Mesenchymal stem cell (in vitro differentiated cells and primary cell): ENCODE measurements around the gene LHX3.
A peak's percentile ranks its signal among the peaks of the same experiment; 100 is the strongest.

ENCODE experiments used
- DNase-seq: peaks from one replicate; pipeline ENCODE4 v3.0.0-alpha.2; 2013
- H2AFZ ChIP-seq: one replicate; pipeline ENCODE4 v1.6.1; 2013; ENCODE audit warnings: low read depth, mild to moderate bottlenecking, control low read depth, inconsistent platforms, low read length, moderate library complexity
- H2AK5ac ChIP-seq: 2 replicates; pipeline ENCODE4 v1.6.1; 2013; ENCODE audit warnings: low read length, moderate library complexity, mild to moderate bottlenecking, inconsistent platforms; ENCODE audit not compliant: severe bottlenecking
- H2BK120ac ChIP-seq: one replicate; pipeline ENCODE4 v1.6.1; 2013; ENCODE audit warnings: low read depth, mild to moderate bottlenecking, inconsistent platforms, low read length, moderate library complexity
- H2BK12ac ChIP-seq, 2 experiments: one replicate each; pipeline ENCODE4 v1.6.1; 2013; ENCODE audit warnings: inconsistent platforms in 2 of 2, low read length in 2 of 2, mild to moderate bottlenecking in 2 of 2, moderate library complexity in 2 of 2, control low read depth in 1 of 2
- H2BK15ac ChIP-seq: one replicate; pipeline ENCODE4 v1.6.1; 2013; ENCODE audit warnings: mild to moderate bottlenecking, low read depth, inconsistent platforms; ENCODE audit not compliant: poor library complexity, severe bottlenecking
- H2BK5ac ChIP-seq: 2 replicates; pipeline ENCODE4 v1.6.1; 2013; ENCODE audit warnings: low read depth, mild to moderate bottlenecking, low read length, control low read depth, inconsistent platforms; ENCODE audit not compliant: poor library complexity, severe bottlenecking
- H3K14ac ChIP-seq, 2 experiments: one replicate each; pipeline ENCODE4 v1.6.1; 2013; ENCODE audit warnings: inconsistent platforms in 2 of 2, low read length in 2 of 2, control low read depth in 1 of 2, mild to moderate bottlenecking in 1 of 2, moderate library complexity in 1 of 2
- H3K18ac ChIP-seq, 2 experiments: one replicate each; pipeline ENCODE4 v1.6.1; 2013; ENCODE audit warnings: inconsistent platforms in 2 of 2, low read length in 2 of 2, control low read depth in 1 of 2, low read depth in 1 of 2, mild to moderate bottlenecking in 1 of 2
- H3K23ac ChIP-seq, 2 experiments: one replicate each; pipeline ENCODE4 v1.6.1; 2013; ENCODE audit warnings: inconsistent platforms in 2 of 2, low read length in 2 of 2, mild to moderate bottlenecking in 2 of 2, moderate library complexity in 2 of 2, control low read depth in 1 of 2
- H3K27ac ChIP-seq: 2 replicates; pipeline ENCODE4 v1.5.1; 2013; ENCODE audit warnings: mild to moderate bottlenecking, moderate library complexity, low read length, control low read depth, inconsistent platforms; ENCODE audit not compliant: poor library complexity, severe bottlenecking
- H3K27me3 ChIP-seq, 2 experiments: 2 replicates each; pipeline versions ENCODE4 v1.6.1 to v1.7.0; 2013; ENCODE audit warnings: low read length in 2 of 2, mild to moderate bottlenecking in 2 of 2, moderate library complexity in 2 of 2, control low read depth in 1 of 2, inconsistent platforms in 1 of 2; ENCODE audit not compliant: control insufficient read depth in 1 of 2, insufficient read depth in 1 of 2
- H3K36me3 ChIP-seq, 2 experiments: 2 replicates each; pipeline versions ENCODE4 v1.6.1 to v1.7.0; 2013; ENCODE audit warnings: low read length in 2 of 2, control low read depth in 1 of 2, inconsistent platforms in 1 of 2, low read depth in 1 of 2, mild to moderate bottlenecking in 1 of 2; ENCODE audit not compliant: insufficient read depth in 2 of 2, control insufficient read depth in 1 of 2
- H3K4ac ChIP-seq, 2 experiments: one replicate each; pipeline ENCODE4 v1.6.1; 2013; ENCODE audit warnings: inconsistent platforms in 2 of 2, low read length in 2 of 2, mild to moderate bottlenecking in 2 of 2, moderate library complexity in 2 of 2, control low read depth in 1 of 2, low read depth in 1 of 2
- H3K4me1 ChIP-seq: 2 replicates; pipeline ENCODE4 v1.6.1; 2013; ENCODE audit warnings: low read depth, low read length, control low read depth; ENCODE audit not compliant: control insufficient read depth, insufficient read depth
- H3K4me2 ChIP-seq: 2 replicates; pipeline ENCODE4 v1.6.1; 2013; ENCODE audit warnings: low read length, mild to moderate bottlenecking, inconsistent platforms; ENCODE audit not compliant: poor library complexity, severe bottlenecking
- H3K4me3 ChIP-seq, 2 experiments: 2 replicates each; pipeline versions ENCODE4 v1.5.1 to v1.7.0; 2013; ENCODE audit warnings: low read length in 2 of 2, mild to moderate bottlenecking in 2 of 2, control low read depth in 1 of 2, low read depth in 1 of 2; ENCODE audit not compliant: insufficient read depth in 1 of 2
- H3K79me1 ChIP-seq: replicated peaks from 2 replicates; pipeline ENCODE4 v1.6.1; 2013; ENCODE audit warnings: mild to moderate bottlenecking, control low read depth, low read length, inconsistent platforms; ENCODE audit not compliant: poor library complexity, severe bottlenecking
- H3K9ac ChIP-seq: 2 replicates; pipeline ENCODE4 v1.7.0; 2013; ENCODE audit warnings: mild to moderate bottlenecking, low read length, moderate library complexity
- H3K9me3 ChIP-seq: 2 replicates; pipeline ENCODE4 v1.7.0; 2013; ENCODE audit warnings: mild to moderate bottlenecking, low read length; ENCODE audit not compliant: control insufficient read depth
- H4K8ac ChIP-seq: one replicate; pipeline ENCODE4 v1.6.1; 2013; ENCODE audit warnings: inconsistent platforms, mild to moderate bottlenecking, low read length, moderate library complexity
- H4K91ac ChIP-seq: one replicate; pipeline ENCODE4 v1.6.1; 2013; ENCODE audit warnings: mild to moderate bottlenecking, low read length, inconsistent platforms
- whole genome bisulfite sequencing: methylation state at CpG from one replicate; pipeline ENCODE4 v1.1.7; 2013; ENCODE audit warnings: mixed read lengths; 5-methylcytosine and 5-hydroxymethylcytosine counted together

The LHX3 gene

DNA sequence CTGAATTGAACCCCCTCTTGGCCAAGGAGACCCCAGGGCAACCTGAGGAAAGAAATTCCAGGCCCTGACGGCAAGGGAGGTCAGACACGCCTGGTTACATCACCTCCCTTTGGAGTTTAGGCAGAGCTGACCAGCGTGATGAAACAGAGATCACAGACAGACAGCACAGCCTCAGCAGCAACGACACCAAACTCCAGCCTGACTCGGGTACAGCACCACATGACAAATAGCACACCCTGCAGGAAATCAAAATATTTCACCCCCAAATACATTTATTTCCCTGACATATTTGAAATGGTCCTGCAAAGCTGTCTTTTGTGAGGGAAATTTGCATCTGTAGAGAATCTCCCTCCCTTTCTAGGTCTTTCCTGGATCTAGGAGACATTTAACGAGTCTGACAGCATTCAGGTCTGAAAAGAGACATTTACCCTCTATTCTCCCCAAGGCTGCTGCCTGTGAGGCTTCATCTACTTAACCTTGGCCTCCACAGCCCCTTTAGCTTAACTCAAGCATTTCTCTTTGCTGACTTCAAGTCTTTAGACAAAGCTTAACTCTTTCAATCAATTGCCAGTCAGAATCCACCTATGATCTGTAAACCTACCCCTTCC is 38.1 kb upstream of the LHX3 start:
- Histone ChIP-seq H3K9me3 (no peaks in the 10 kb centered on the region), H3K18ac (no peak overlapping the region), H2AFZ (no peak overlapping the region), H4K91ac (no peak overlapping the region), H3K23ac (no peak overlapping the region), H3K4me1 (peaks cover 11% of the 10 kb centered on the region), H4K8ac (peak overlapping the region; percentile 24), H3K79me1 (peaks cover 55% of the 10 kb centered on the region), H2BK120ac (no peak overlapping the region), H2BK15ac (no peak overlapping the region), H3K27me3 (peaks cover 8 to 18% of the 10 kb centered on the region in 2 experiments), H3K4me3 (no peak overlapping the region), H3K4ac (no peak overlapping the region), H3K9ac (no peak overlapping the region), H2BK12ac (no peak overlapping the region), H2AK5ac (no peak overlapping the region), H3K27ac (no peak overlapping the region), H3K36me3 (peaks cover 0 to 20% of the 10 kb centered on the region in 2 experiments), H3K4me2 (no peak overlapping the region), H2BK5ac (no peak overlapping the region), H3K14ac (no peak overlapping the region)
- 86% methylated on average over 4 of the region's 6 CpGs for WGBS
- DNase-seq, result no peak

DNA sequence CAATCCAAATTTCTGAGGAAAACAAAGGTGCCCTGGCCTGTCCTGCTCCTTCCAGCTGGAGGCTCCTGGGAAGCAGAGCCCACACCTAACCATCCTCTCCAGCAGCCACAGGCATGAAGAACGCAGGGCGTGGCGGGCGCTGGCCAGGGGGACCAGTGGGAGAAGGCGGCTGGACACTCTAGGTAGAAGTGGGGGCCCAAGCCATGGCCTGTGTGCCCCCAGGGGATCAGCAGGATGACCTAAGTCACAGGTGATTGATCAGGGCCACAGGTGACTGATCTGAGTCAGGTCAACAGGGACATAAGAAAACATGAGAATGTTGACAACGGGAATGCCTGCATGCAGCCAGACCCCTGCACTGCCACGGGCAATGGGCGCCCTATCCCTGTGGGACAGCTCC is 37.3 kb upstream of the LHX3 start:
- 98% methylated on average over 8 of the region's 8 CpGs for WGBS
- no peak overlapping the region for H3K4me2 ChIP-seq
- H4K91ac ChIP-seq, result no peak overlapping the region
- no peak overlapping the region for H2AK5ac ChIP-seq
- peaks cover 14% of the 10 kb centered on the region for H3K4me1 ChIP-seq
- no peak overlapping the region for H3K9ac ChIP-seq
- peaks cover 0 to 20% of the 10 kb centered on the region in 2 experiments for H3K36me3 ChIP-seq
- H2BK12ac ChIP-seq, result no peak overlapping the region
- H2BK120ac ChIP-seq, result no peak overlapping the region
- H3K4me3 ChIP-seq, result no peak overlapping the region
- H3K27ac ChIP-seq, result no peak overlapping the region
- H3K18ac ChIP-seq, result no peak overlapping the region
- H2BK5ac ChIP-seq, result no peak overlapping the region
- H3K4ac ChIP-seq, result no peak overlapping the region
- no peaks in the 10 kb centered on the region for H3K9me3 ChIP-seq
- H4K8ac ChIP-seq, result no peak overlapping the region
- no peak overlapping the region for H3K23ac ChIP-seq
- no peak for DNase-seq
- H2BK15ac ChIP-seq, result no peak overlapping the region
- H3K27me3 ChIP-seq, result peaks cover 3 to 10% of the 10 kb centered on the region in 2 experiments
- no peak overlapping the region for H3K14ac ChIP-seq
- no peak overlapping the region for H2AFZ ChIP-seq
- H3K79me1 ChIP-seq, result peaks cover 59% of the 10 kb centered on the region

DNA sequence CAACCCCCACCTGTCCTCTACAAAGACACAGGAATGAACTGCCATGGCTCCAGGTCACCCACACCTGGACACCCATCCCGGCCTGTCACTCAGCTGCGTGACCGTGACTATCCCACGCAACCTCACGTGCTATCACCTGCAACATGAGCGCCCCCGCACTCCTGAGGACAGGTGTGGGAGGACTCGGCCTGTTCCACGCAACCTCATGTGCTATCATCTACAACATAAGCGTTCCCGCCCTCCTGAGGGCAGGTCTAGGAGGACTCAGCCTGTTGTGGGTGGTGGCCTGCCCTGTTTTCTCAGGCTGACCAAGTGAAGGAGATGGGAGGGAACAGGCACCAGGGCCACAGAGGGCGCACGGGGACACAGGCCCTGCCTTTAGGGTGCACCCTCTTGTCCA is 36.6 kb upstream of the LHX3 start:
- no peak overlapping the region for H4K8ac ChIP-seq
- H2AK5ac ChIP-seq, result no peak overlapping the region
- no peak overlapping the region for H3K18ac ChIP-seq
- no peak for DNase-seq
- H2BK5ac ChIP-seq, result no peak overlapping the region
- H3K4me3 ChIP-seq, result no peak overlapping the region
- 96% methylated on average over 13 of the region's 13 CpGs for WGBS
- no peak overlapping the region for H2AFZ ChIP-seq
- no peak overlapping the region for H2BK12ac ChIP-seq
- H3K27me3 ChIP-seq, result peaks cover 0 to 3% of the 10 kb centered on the region in 2 experiments
- H4K91ac ChIP-seq, result peak overlapping the region; percentile 11
- no peak overlapping the region for H3K14ac ChIP-seq
- no peak overlapping the region for H2BK15ac ChIP-seq
- H3K9ac ChIP-seq, result no peak overlapping the region
- no peaks in the 10 kb centered on the region for H3K9me3 ChIP-seq
- H3K27ac ChIP-seq, result no peak overlapping the region
- peaks cover 0 to 26% of the 10 kb centered on the region in 2 experiments for H3K36me3 ChIP-seq
- H3K4ac ChIP-seq, result no peak overlapping the region
- H3K4me2 ChIP-seq, result no peak overlapping the region
- H3K4me1 ChIP-seq, result peaks cover 14% of the 10 kb centered on the region
- H2BK120ac ChIP-seq, result no peak overlapping the region
- H3K79me1 ChIP-seq, result peaks cover 62% of the 10 kb centered on the region
- H3K23ac ChIP-seq, result no peak overlapping the region

DNA sequence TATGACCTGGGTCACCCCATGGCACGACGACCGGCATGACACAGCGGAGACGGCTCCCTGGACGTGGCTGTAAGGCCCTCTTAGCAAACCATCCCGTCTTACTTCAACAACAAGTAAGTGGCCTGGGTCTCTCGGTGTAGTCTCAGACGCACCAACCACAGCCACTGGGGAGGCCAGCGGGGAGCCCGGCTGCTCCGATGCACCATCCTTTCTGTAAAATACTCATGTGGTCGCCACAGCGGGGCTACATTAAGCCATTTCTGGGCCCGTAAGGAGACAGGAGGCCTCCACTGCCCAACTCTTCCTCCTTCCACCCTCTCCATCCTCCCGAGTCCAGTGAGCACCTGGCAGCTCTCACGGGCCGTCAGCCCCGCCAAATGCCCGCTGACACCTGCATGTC is 36.0 kb upstream of the LHX3 start:
- Histone ChIP-seq H3K4me2 (no peak overlapping the region), H3K14ac (no peak overlapping the region)
- WGBS, result 95% methylated on average over 20 of the region's 20 CpGs

More for the DNA sequence above, 36.0 kb upstream of the LHX3 start:
- Histone ChIP-seq H3K4me1 (peaks cover 14% of the 10 kb centered on the region), H3K36me3 (peaks cover 4 to 31% of the 10 kb centered on the region in 2 experiments), H3K18ac (no peak overlapping the region), H2AFZ (no peak overlapping the region), H2BK5ac (no peak overlapping the region), H3K4me3 (no peak overlapping the region), H3K4ac (no peak overlapping the region), H2BK15ac (no peak overlapping the region), H2BK12ac (no peak overlapping the region), H3K27ac (no peak overlapping the region), H4K8ac (no peak overlapping the region), H3K79me1 (peaks cover 67% of the 10 kb centered on the region), H3K9me3 (no peaks in the 10 kb centered on the region), H3K27me3 (no peaks in the 10 kb centered on the region), H4K91ac (no peak overlapping the region), H2BK120ac (no peak overlapping the region), H2AK5ac (no peak overlapping the region), H3K9ac (no peak overlapping the region), H3K23ac (no peak overlapping the region)
- DNase-seq, result no peak
